ENCODE measurements around the gene PTGDR.

Gene PTGDR, protein sequence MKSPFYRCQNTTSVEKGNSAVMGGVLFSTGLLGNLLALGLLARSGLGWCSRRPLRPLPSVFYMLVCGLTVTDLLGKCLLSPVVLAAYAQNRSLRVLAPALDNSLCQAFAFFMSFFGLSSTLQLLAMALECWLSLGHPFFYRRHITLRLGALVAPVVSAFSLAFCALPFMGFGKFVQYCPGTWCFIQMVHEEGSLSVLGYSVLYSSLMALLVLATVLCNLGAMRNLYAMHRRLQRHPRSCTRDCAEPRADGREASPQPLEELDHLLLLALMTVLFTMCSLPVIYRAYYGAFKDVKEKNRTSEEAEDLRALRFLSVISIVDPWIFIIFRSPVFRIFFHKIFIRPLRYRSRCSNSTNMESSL

DNA sequence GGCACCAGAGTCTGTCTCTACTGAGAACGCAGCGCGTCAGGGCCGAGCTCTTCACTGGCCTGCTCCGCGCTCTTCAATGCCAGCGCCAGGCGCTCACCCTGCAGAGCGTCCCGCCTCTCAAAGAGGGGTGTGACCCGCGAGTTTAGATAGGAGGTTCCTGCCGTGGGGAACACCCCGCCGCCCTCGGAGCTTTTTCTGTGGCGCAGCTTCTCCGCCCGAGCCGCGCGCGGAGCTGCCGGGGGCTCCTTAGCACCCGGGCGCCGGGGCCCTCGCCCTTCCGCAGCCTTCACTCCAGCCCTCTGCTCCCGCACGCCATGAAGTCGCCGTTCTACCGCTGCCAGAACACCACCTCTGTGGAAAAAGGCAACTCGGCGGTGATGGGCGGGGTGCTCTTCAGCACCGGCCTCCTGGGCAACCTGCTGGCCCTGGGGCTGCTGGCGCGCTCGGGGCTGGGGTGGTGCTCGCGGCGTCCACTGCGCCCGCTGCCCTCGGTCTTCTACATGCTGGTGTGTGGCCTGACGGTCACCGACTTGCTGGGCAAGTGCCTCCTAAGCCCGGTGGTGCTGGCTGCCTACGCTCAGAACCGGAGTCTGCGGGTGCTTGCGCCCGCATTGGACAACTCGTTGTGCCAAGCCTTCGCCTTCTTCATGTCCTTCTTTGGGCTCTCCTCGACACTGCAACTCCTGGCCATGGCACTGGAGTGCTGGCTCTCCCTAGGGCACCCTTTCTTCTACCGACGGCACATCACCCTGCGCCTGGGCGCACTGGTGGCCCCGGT, at the start of gene PTGDR:
TSS of gene PTGDR (plus strand) at position 198 of the 778 bp plus-strand sequence. CDS start at position 315, 117 bp downstream.
- no peak for FAIRE-seq
- no peak for DNase-seq (ENCODE audit: insufficient read length, low spot score)
- TF ChIP-seq POLR2A (IDR thresholded peaks at IDR 0.05; ENCODE audit: low read depth, low read length), result no peak

DNA sequence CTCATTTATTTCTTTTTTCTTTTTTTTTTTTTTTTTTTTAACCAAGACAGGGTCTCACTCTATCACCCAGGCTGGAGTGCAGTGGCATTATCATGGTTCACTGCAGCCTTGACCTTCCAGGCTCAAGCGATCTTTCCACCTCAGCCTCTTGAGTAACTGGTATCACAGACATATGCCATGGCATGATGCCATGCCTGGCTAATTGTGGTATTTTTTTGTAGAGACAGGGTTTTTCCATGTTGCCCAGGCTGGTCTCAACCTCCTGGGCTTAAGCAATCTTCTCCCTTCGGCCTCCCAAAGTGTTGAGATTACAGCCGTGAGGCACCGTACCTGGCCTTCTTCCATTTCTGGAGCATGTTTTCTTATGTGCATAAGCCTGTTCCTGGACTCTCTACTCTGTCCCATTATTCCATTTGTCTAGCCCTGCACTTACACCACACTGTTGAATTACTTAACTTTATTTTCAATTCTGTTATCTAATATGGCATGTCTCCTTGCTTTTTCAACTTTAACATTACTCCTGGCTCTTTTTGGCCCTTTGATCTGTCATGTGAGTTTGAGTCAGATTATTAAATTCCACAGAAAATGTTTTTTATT, 47.9 kb upstream of the PTGDR start:
- DNase-seq (ENCODE audit: insufficient read length, low spot score), result no peak
- no peak for TF ChIP-seq POLR2A (IDR thresholded peaks at IDR 0.05; ENCODE audit: low read depth, low read length)
- no peak for FAIRE-seq

DNA sequence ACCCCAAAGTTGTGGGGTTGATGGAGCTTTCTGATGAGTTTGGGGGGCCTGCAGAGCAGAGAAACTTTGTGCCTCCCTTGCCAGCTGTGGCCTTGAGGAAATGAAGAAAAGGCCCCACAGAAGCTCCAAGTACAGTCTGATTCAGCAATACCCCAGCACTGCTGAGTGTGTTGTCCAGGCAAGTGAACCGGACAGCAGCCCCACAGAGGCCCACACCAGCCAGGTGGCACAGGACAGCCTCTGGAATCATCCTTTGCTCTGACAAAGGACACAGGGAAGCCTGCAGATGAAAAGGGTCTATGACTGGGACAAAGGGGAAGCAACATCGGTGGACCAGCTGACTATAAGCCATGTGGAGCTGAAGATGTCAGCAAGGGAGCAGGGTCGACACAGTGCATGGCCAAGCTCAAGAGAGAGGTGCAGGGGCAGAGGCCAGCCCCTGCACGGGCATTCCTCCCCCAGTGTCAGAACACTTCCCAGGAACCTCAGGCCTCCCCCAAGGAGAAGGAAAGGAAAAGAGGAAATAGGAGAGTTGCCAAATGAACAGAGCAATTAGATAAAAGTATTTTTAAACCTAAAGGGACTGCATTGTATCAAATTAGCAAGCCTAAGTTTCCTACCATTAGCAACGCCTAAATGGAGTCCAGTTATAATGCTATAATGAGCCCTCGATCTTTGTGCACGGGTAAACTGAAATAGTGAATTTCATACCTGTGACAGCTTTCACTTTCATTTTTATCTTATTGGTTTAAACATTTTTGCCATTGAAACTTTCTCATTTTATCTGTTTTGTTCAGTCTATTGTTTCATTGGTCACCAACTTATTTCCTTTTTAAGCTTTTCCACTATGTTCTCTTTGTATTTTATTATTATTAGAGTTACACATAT, 46.3 kb upstream of the PTGDR start:
- no peak for DNase-seq (ENCODE audit: insufficient read length, low spot score)
- no peak for TF ChIP-seq POLR2A (IDR thresholded peaks at IDR 0.05; ENCODE audit: low read depth, low read length)
- FAIRE-seq, result no peak

DNA sequence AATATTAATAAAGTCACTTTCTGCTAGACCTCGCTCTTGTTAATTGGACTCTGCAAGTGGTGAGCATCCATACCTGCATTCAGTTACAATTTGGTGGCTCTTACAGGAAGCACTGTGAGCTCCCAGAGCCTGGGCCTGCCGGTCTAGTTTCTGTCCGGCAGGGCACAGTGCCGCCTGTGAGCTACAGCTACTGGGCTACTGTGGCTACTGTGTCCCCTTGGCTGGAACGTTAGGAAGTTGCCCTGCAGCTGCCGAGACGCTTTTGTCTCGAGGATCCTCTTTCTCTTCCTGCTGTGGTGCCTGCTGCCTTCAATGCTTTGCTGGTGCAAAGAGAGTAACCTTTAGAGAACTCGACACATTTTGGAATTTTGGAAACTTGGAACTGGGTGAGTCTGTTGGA, 44.6 kb upstream of the PTGDR start:
- no peak for FAIRE-seq
- DNase-seq (ENCODE audit: insufficient read length, low spot score), result no peak

DNA sequence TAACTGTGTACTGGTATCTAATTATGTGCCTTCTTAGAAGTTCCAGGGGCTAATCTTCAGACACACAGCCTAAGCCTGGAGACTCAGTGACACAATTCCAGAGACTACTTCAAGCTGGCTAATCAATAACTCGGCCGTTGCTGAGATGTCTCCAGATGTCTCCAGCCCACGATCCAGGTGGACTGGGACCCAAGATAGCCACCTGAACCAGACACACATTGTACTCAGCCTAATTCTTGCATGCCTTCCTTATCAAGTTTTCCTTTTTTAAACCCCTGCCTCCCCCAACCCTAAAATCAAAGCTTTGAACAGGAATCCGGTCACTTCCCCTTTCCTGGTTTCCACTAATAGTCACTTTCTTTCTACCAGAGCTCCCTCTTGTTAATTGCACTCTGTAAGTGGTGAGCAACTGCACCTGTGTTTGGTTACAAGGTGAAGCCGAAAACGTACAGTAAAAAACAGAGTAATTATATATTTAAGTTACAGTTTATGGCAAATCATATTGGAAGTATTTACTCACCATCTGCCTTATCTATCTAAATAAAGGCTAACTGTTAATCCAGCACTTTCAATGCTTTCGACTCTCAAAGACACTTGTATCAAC, 39.8 kb upstream of the PTGDR start:
- TF ChIP-seq POLR2A (IDR thresholded peaks at IDR 0.05; ENCODE audit: low read depth, low read length), result no peak
- FAIRE-seq (no peak), DNase-seq (ENCODE audit: insufficient read length, low spot score) (no peak)

More for the DNA sequence above, 44.6 kb upstream of the PTGDR start:
- no peak for TF ChIP-seq POLR2A (IDR thresholded peaks at IDR 0.05; ENCODE audit: low read depth, low read length)

DNA sequence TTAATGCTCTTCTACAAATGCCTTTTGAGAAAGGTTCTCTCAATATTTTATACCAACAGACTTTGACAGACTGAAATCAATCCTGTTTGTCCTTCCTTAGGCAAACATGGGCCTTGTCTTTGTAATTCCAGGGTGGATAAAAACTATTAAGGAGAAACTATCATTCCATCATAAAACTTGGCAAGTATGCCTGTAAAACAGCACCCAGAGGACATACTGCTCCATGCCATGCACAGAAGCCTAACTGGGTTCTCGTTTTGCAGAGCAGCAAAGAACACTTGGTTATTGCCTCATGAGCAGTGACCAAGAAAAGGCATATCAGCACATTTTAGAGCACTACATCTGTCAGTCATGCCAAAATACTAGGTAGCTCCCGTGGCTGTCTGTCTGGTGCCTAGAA, 33.8 kb upstream of the PTGDR start:
- FAIRE-seq, result no peak
- DNase-seq (ENCODE audit: insufficient read length, low spot score), result no peak
- TF ChIP-seq POLR2A (IDR thresholded peaks at IDR 0.05; ENCODE audit: low read depth, low read length), result no peak

DNA sequence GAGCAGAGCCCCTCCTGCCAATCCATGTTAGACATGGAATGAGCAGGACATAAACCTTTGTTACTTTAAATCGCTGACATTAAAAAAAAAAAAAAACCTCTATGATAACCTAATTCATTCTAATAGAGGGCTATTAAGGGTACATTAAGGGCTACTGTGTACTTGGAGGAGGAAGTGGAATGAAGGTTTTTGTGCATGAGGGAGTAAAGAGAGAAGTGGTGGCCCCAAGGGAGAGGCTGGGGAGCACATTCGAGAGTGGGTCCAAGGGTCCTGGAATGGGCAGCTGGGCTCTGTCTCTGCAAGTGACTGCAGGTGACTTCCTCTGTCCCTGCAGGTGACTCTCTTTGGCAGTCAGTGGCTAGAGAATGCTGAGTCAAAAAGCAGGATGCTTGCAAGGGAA, 32.1 kb upstream of the PTGDR start:
- TF ChIP-seq POLR2A (IDR thresholded peaks at IDR 0.05; ENCODE audit: low read depth, low read length), result no peak
- no peak for DNase-seq (ENCODE audit: insufficient read length, low spot score)

DNA sequence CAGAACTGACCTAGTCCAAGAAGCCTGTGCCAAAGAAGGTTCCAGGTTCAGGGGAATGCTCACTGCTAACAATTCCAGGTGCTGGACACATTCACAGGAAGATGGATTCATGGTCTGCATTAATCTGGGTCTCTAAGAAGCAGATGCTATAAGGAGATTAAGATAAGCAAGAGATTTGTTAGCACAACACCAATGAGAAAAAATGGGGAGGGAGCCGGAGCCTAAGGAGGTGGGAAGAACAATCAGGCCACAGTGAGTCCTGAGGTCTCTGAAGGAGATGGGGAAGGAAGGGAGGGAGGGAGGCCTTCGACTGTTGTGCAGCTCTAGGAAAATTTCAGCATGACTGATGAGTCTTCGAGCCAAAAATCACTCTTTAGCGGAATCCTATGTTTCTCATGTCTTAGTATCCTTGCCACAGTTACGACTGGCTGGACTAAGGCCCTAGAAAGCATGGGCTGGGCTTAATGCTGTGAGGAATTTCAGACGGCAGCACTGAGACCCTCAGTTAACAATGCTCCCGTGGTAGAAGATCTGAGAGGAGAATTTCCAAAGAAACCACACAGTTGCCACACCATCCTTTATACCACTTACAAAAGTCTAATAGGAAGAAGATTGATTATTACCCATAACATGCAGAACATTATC, 31.5 kb upstream of the PTGDR start:
- no peak for FAIRE-seq
- TF ChIP-seq POLR2A (IDR thresholded peaks at IDR 0.05; ENCODE audit: low read depth, low read length), result no peak
- DNase-seq (ENCODE audit: insufficient read length, low spot score), result no peak

More for the DNA sequence above, 32.1 kb upstream of the PTGDR start:
- FAIRE-seq, result no peak

DNA sequence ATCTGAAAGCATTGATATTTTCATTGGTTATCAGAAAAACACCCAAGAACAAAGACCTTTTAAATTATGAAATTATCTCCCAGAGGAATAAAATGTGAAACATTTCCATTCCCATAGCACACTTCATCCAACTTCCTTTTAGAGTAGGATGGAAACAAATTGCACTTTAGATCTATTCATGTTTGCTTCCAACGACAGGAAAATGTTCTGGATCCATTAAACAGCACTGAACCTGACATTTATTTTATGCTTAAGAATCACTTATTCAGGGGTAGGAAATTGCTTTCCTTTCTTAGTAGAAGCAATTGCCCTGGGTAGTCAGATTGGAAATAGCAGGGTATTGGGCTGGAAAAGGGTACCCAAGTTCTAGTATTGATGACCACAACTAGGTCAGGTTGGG, 28.8 kb upstream of the PTGDR start:
- FAIRE-seq (no peak), DNase-seq (ENCODE audit: insufficient read length, low spot score) (no peak)
- TF ChIP-seq POLR2A (IDR thresholded peaks at IDR 0.05; ENCODE audit: low read depth, low read length), result no peak

DNA sequence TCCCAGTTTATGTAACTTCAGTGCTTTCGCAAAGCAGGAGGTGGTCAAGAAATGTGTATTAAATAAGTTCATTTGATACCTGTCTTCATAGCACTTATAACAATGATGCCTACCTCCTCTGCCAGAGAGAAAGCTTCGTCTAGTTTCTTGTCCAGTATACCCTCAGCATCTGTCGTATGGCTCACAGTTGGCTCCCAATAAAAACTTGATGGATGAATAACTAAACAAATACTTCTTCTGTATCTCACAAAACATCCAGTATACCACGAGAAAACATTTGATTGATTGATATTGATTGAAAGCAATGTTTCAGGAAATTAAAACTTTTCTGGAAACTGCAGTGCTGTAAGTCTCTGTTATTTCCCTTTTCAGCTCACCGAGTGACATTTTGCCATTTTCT, 26.9 kb upstream of the PTGDR start:
- DNase-seq (ENCODE audit: insufficient read length, low spot score), result no peak
- FAIRE-seq, result no peak
- TF ChIP-seq POLR2A (IDR thresholded peaks at IDR 0.05; ENCODE audit: low read depth, low read length), result no peak

DNA sequence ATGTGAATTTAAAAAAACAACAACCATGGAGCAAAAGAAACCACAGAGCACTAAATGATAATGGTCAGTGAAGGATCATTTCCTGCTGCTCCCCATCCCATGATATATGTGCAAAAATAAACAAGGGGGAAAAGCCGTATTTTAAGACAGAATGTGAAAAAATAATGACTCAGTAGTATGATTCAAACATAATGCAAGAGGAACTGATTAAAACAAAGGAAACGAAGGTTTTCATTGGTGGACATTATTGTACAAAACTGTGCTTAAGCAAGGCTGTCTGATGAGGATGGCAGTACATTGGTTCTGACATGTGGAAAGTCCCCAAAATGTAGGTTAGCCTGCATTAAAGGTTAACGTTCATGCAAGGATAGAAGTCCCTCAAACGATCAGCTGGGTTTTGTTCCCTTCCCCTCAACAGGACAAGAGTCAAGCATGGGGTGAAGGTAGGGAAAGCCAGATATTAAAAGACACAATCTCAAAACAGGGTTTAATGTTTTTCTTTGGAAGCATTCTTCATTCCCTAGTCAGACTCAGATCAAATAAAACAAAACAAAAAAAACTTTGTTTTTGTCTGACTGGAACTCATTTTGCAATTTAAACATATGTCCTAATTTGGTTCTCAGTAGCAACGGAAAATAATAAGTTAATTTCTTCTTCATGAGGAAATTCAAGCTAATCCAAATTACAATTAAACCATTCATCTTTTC, 26.3 kb upstream of the PTGDR start:
- no peak for TF ChIP-seq POLR2A (IDR thresholded peaks at IDR 0.05; ENCODE audit: low read depth, low read length)
- DNase-seq (ENCODE audit: insufficient read length, low spot score) (no peak), FAIRE-seq (no peak)

DNA sequence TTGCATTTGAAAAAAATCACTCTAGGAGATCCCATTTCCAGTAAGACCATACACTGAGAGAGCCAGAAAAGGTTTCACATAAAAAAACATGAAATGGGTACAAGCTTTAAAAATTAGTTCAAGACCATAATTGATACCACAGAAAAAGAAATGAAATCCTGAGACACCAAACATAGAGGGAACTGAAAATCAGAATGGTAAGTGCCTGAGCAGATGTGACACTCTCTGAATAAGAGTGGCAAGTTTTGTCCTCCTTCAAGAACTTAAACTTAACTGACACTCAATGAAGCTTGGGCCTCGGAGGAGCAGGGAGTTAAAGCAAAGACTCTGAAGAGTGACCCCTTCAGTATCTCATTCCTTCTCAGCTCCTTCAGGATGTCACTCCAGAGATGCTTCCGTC, 23.2 kb upstream of the PTGDR start:
- TF ChIP-seq POLR2A (IDR thresholded peaks at IDR 0.05; ENCODE audit: low read depth, low read length), result no peak
- DNase-seq (ENCODE audit: insufficient read length, low spot score) (no peak), FAIRE-seq (no peak)
